Measurements from ENCODE around the gene ABHD17A.

Gene ABHD17A

DNA sequence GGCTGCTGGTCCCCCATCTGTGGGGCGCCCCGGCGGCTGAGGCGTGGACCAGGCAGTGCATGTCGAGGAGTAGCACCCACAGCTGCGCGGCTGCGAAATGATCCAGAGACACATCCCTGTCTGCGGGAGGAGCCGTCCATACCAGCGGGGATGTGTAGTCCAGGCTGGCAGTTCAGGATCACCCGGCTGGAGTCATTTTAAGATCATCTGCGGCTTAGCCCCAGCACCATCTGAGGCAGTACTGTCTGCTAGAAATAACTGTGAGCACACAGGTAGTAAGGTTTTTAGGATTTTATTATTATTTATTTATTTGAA is 23.0 kb upstream of the ABHD17A start (continued):
- TF ChIP-seq, protein P1, sequence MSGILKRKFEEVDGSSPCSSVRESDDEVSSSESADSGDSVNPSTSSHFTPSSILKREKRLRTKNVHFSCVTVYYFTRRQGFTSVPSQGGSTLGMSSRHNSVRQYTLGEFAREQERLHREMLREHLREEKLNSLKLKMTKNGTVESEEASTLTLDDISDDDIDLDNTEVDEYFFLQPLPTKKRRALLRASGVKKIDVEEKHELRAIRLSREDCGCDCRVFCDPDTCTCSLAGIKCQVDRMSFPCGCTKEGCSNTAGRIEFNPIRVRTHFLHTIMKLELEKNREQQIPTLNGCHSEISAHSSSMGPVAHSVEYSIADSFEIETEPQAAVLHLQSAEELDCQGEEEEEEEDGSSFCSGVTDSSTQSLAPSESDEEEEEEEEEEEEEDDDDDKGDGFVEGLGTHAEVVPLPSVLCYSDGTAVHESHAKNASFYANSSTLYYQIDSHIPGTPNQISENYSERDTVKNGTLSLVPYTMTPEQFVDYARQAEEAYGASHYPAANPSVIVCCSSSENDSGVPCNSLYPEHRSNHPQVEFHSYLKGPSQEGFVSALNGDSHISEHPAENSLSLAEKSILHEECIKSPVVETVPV (CRISPR knock-in tag; IDR thresholded peaks at IDR 0.05) = no peak
- TF ChIP-seq ZC3H10 (CRISPR knock-in tag; IDR thresholded peaks at IDR 0.05) (no peak), RARB (CRISPR knock-in tag; IDR thresholded peaks at IDR 0.05) (no peak), TCF4 (CRISPR knock-in tag; IDR thresholded peaks at IDR 0.05; ENCODE audit: borderline replicate concordance) (no peak), ARNTL (CRISPR knock-in tag; IDR thresholded peaks at IDR 0.05; ENCODE audit: borderline replicate concordance, low read depth) (no peak), ZFP3 (CRISPR knock-in tag; IDR thresholded peaks at IDR 0.05) (no peak)

DNA sequence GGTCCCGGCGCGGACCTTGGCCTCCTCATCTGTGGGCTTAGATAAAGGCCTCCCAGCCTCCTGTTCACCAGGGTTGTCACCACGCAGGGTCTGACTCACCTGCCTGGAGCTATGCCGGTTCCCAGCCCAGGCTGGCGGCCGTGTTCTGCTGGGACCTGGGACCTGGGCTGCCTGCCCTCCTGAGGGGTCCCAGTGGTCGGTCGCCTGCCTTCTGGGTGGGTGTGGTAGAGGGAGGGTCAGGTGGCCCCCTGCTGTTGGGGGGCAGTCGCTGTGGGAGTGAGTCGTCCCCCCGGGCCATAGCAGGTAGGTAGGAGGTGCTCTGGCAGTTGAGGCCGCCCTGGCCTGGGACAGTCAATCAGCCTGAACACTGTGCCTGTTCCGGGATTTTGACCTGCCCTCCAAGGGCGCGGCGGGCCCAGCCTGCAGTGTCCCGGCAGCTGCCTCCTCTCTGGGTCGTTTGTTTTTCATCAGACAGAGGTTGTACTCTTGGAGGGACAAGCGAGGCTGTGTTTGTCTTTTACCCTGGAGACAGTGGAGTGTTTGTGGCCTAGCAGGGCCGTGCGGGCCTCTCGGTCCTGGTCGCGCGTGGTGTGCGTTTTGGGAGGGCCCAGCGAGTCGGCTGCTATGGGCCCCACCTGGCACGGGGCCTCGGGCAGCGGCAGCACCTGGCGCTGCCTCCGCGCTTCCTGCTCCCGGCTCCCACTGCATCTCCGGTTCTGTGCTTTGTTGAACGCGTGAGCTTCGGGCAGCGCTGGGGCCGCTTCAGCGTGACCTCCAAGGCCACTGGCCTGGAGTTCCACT is 22.5 kb upstream of the ABHD17A start:
- no peak for TF ChIP-seq BACH2 (CRISPR knock-in tag; IDR thresholded peaks at IDR 0.05; ENCODE audit: borderline replicate concordance)
- TF ChIP-seq, protein P2, sequence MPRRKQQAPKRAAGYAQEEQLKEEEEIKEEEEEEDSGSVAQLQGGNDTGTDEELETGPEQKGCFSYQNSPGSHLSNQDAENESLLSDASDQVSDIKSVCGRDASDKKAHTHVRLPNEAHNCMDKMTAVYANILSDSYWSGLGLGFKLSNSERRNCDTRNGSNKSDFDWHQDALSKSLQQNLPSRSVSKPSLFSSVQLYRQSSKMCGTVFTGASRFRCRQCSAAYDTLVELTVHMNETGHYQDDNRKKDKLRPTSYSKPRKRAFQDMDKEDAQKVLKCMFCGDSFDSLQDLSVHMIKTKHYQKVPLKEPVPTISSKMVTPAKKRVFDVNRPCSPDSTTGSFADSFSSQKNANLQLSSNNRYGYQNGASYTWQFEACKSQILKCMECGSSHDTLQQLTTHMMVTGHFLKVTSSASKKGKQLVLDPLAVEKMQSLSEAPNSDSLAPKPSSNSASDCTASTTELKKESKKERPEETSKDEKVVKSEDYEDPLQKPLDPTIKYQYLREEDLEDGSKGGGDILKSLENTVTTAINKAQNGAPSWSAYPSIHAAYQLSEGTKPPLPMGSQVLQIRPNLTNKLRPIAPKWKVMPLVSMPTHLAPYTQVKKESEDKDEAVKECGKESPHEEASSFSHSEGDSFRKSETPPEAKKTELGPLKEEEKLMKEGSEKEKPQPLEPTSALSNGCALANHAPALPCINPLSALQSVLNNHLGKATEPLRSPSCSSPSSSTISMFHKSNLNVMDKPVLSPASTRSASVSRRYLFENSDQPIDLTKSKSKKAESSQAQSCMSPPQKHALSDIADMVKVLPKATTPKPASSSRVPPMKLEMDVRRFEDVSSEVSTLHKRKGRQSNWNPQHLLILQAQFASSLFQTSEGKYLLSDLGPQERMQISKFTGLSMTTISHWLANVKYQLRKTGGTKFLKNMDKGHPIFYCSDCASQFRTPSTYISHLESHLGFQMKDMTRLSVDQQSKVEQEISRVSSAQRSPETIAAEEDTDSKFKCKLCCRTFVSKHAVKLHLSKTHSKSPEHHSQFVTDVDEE (CRISPR knock-in tag; IDR thresholded peaks at IDR 0.05) = no peak
- TF ChIP-seq RARB (CRISPR knock-in tag; IDR thresholded peaks at IDR 0.05) = no peak
- TF ChIP-seq, protein P3, sequence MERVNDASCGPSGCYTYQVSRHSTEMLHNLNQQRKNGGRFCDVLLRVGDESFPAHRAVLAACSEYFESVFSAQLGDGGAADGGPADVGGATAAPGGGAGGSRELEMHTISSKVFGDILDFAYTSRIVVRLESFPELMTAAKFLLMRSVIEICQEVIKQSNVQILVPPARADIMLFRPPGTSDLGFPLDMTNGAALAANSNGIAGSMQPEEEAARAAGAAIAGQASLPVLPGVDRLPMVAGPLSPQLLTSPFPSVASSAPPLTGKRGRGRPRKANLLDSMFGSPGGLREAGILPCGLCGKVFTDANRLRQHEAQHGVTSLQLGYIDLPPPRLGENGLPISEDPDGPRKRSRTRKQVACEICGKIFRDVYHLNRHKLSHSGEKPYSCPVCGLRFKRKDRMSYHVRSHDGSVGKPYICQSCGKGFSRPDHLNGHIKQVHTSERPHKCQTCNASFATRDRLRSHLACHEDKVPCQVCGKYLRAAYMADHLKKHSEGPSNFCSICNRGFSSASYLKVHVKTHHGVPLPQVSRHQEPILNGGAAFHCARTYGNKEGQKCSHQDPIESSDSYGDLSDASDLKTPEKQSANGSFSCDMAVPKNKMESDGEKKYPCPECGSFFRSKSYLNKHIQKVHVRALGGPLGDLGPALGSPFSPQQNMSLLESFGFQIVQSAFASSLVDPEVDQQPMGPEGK (CRISPR knock-in tag; IDR thresholded peaks at IDR 0.05; ENCODE audit: borderline replicate concordance) = no peak
- no peak for TF ChIP-seq ZFP3 (CRISPR knock-in tag; IDR thresholded peaks at IDR 0.05)
- TF ChIP-seq, protein P1 (CRISPR knock-in tag; IDR thresholded peaks at IDR 0.05) = no peak

DNA sequence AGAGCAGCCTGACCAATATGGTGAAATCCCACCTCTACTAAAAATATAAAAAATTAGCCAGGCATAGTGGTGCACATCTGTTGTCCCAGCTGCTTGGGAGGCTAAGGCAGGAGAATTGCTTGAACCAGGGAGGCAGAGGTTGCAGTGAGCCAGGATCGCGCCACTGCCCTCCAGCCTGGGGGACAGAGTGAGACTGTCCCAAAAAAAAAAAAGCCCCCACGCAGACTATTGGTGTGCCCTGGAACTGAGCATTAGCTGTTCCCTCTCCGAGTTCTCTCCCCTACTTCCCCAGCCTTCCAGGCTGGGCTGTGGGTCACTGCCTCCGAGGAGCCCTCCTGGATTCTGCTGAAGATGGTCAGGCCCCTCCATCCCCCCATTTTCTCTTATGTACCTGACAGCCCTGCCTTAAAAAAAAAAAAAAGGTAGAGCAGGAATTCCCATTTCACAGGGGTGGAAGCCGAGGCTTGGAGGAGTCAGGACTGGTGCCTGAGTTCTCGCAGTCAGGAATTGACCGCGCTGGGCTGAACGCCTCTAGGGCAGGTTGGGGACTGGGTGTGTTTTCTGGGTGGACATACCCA is 21.8 kb upstream of the ABHD17A start:
- no peak for TF ChIP-seq GLIS3 (CRISPR knock-in tag; IDR thresholded peaks at IDR 0.05)
- no peak for TF ChIP-seq ZFP3 (CRISPR knock-in tag; IDR thresholded peaks at IDR 0.05)
- TF ChIP-seq, protein P2 (CRISPR knock-in tag; IDR thresholded peaks at IDR 0.05) = no peak
- TF ChIP-seq ESRRG (CRISPR knock-in tag; IDR thresholded peaks at IDR 0.05) = no peak
- TF ChIP-seq ZNF565 (CRISPR knock-in tag; conservative IDR thresholded peaks at IDR 0.05; ENCODE audit: low read depth) = no peak
- TF ChIP-seq ZNF8 (CRISPR knock-in tag; IDR thresholded peaks at IDR 0.05) = no peak
- TF ChIP-seq, protein P4, sequence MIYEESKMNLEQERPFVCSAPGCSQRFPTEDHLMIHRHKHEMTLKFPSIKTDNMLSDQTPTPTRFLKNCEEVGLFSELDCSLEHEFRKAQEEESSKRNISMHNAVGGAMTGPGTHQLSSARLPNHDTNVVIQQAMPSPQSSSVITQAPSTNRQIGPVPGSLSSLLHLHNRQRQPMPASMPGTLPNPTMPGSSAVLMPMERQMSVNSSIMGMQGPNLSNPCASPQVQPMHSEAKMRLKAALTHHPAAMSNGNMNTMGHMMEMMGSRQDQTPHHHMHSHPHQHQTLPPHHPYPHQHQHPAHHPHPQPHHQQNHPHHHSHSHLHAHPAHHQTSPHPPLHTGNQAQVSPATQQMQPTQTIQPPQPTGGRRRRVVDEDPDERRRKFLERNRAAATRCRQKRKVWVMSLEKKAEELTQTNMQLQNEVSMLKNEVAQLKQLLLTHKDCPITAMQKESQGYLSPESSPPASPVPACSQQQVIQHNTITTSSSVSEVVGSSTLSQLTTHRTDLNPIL (CRISPR knock-in tag; IDR thresholded peaks at IDR 0.05; ENCODE audit: low read depth) = no peak
- no peak for TF ChIP-seq ARNTL (CRISPR knock-in tag; IDR thresholded peaks at IDR 0.05; ENCODE audit: borderline replicate concordance, low read depth)
- no peak for TF ChIP-seq TCF4 (CRISPR knock-in tag; IDR thresholded peaks at IDR 0.05; ENCODE audit: borderline replicate concordance)
- no peak for TF ChIP-seq RARB (CRISPR knock-in tag; IDR thresholded peaks at IDR 0.05)
- no peak for TF ChIP-seq SNAI2 (CRISPR knock-in tag; IDR thresholded peaks at IDR 0.05)
- no peak for TF ChIP-seq ISL1 (CRISPR knock-in tag; IDR thresholded peaks at IDR 0.05)
- TF ChIP-seq, protein P5, sequence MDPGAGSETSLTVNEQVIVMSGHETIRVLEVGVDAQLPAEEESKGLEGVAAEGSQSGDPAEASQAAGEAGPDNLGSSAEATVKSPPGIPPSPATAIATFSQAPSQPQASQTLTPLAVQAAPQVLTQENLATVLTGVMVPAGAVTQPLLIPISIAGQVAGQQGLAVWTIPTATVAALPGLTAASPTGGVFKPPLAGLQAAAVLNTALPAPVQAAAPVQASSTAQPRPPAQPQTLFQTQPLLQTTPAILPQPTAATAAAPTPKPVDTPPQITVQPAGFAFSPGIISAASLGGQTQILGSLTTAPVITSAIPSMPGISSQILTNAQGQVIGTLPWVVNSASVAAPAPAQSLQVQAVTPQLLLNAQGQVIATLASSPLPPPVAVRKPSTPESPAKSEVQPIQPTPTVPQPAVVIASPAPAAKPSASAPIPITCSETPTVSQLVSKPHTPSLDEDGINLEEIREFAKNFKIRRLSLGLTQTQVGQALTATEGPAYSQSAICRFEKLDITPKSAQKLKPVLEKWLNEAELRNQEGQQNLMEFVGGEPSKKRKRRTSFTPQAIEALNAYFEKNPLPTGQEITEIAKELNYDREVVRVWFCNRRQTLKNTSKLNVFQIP (CRISPR knock-in tag; IDR thresholded peaks at IDR 0.05; ENCODE audit: borderline replicate concordance, low read depth) = no peak
- TF ChIP-seq BACH2 (CRISPR knock-in tag; IDR thresholded peaks at IDR 0.05; ENCODE audit: borderline replicate concordance) = no peak
- TF ChIP-seq, protein P1 (CRISPR knock-in tag; IDR thresholded peaks at IDR 0.05) = no peak
- ATAC-seq = no peak

More for the DNA sequence above, 22.5 kb upstream of the ABHD17A start:
- ATAC-seq = no peak
